ENCODE results near the gene TMEM181.
A peak's percentile ranks its signal among the peaks of the same experiment; 100 is the strongest.

The TMEM181 gene

DNA sequence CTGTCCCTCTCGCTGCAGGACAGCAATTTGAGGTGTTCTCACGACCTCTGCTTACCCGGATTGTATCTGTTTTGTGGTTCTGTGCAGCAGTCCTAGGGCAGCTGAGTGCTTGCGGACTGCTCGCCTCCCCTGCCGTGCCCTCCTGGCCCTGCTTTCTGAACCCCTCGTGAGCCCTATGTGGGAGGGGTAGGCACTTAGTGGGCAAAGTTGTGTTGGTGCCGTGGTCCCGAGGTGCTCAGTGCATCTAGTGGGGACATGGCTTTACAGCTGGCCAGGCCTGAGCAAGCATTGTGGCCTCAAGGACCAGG is 5.2 kb downstream of the TMEM181 start:
- no peak for FAIRE-seq

DNA sequence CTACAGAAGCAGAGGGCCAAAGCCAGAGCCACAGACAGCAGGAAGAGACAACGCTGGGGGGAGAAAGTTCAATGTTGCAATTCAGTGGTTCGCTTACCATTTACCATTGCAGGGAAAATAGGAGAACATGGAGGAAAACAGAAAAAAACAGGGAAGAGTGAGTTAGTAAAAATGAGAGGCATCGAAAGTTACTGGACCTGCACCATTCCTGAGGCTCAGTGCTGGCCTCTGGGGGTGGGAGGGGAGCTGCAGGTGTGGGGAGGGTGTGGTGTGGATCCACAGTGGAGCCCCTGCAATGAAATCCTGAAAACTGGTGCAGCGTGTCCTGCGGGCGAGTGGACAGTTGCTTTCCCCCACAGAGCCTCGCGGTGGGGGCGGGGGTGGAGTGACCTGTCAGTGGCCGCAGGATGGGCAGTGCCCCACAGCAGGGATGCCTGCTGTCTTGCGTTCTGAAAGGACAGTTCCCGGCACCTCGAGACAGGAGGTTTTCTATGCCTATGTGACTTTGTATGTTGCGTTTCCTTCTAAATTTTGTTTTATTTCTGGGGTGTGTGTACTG is 5.7 kb downstream of the TMEM181 start:
- no peak for FAIRE-seq

DNA sequence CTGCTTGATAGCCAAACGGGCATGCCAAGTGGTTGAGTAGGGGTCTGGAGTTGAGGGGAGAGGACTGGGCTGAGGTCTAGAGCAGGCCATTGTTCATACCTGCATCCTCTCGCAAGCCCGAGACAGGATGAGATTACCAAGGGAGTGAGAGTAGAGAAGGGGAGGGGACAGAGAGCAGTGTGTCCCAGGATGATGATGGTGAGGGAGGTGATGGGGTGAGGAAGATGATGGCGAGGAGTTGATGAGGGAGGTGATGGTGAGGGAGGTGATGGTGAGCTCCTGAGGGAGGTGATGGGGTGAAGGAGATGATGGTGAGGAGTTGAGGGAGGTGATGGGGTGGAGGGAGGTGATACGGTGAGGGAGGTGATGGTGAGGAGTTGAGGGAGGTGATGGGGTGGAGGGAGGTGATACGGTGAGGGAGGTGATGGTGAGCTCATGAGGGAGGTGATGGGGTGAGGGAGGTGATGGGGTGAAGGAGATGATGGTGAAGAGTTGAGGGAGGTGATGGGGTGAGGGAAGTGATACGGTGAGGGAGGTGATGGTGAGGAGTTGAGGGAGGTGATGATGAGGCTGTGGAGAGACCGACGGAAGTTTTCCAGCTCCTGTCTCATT is 6.4 kb downstream of the TMEM181 start:
- no peak for FAIRE-seq

DNA sequence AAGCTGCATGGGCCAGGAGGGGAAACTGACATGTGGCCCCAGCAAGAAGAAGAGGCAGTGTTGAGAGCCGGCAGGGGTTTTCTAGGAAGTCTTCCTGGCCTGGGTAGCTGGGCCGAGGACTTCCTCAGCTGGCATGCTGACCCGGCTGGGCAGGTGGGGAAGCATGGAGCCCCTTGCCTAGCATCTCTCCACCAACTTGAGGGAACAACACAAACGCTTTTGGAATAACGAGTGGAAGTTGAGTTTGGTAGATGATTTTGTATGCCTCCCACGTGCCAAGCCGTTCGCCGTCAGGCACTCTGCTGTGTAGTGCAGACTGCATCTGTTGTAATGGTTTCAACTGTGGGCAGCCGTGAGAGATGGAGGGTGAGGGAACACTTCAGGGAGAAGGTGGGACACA is 7.3 kb downstream of the TMEM181 start:
- no peak for FAIRE-seq

DNA sequence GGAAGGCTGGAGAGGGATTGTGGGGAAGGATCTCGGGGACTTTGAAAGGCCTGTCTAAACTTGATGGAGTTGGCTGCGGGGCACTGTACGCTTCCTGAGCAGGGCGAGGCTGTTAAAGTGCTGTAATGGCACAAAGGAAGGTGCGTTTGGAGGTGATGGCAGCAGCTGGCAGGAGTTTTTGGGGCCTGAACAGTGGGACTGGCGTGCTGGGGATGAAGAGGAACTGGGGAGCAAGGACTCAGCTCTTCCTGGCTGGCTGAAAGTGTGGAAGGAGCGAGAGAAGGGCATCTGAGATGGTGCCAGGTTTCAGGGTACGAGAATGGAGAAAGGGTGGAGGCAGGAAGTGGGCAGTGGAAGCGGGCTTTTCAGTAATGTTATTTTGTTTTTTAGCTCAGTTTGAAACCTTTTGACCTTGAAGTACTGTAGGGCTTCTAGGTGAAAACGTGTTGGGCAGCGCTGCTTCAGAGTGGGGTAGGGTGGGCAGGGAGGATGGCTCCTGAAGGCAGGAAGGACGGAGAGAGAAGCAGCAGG is 8.0 kb downstream of the TMEM181 start:
- FAIRE-seq: no peak

DNA sequence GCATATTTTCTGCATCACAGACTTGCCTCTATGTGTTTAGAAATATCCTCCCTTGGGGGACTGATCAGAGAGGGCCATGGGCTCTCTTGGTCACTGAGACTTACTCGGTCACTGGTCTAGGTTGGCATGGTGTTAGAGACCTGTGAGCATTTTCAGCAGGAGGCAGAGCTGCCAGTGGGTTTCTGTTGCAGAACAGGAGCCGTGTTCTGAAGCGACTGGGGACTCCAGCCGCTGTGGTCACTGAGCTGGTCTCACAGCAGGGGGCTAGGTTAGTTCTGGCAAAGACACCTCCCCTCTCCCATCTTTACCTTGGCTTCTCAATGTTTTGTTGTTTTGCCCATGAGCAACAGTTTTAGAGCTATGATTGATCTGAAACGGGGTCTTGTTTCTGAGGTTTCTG is 8.7 kb downstream of the TMEM181 start:
- FAIRE-seq: no peak

DNA sequence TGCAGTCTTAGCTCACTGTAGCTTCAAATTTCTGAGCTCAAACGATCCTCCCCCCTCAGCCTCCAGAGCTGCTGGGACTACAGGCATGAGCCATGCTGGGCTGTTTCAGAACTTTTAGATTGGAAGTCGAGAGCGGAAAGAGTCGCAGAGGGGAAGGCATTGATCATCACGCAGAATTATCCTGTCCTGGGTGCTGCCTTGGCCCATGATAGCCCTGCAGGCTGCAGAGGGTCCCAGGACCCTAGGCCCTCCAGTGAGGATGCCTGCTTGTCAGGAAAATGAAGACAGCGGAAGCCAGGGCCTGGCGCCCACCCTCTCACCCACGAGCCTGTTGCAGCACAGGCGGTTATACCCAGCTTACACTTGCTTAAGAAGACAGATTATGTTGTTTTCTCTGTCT is 9.1 kb downstream of the TMEM181 start:
- no peak for FAIRE-seq

DNA sequence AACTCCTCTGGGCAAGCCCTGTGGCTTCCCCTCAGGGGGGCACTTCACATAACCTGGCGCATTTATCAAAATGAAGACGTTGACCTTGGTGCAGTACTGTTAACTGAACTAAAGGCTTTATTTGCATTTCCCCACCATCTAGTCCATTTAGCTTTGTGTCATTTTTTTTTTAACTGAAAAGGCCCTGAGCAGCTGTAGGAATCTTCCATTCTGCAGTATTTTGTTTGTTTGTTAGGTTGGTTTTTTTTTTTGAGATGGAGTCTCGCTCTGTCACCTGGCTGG is 10.7 kb downstream of the TMEM181 start:
- no peak for FAIRE-seq

DNA sequence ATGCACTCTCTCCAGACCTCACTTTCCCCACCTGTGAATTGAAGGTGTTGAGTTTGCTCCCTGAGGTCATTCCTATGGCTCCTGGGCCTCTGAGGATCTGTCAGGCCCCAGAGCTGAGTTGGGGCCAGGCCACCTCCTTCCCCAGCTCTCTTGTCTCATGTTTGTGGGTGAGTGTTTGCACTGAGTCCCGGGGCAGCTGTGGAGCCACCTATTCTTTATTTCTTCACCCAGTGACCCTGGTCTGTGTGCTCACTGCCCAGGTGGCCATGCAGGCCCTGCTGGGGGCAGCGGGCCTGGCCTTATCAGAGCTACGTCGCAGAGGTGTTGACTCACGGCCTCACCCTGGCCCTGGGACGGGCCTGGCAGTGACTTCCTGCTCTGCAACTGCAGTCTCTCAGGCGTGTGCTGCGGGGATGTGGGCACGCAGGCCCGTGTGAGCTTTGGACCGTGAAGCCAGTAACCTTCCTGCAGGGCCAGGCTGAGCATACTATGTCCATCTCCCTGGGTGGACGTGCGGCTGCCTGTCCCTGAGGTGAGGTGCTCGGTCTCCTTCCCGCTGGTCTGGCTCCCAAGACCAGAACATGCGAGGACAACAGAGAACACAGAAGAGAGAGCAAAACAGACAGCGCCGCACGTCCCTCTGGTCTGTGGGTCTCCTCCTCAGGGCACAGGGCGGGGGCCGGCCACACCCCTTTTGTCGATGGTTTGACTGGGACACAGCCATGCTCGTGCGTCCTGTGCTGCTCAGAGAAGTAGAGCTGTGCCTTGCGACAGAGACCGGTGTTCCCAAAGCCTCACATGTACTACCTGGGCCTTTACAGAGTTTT is 12.1 kb downstream of the TMEM181 start:
- no peak for FAIRE-seq

DNA sequence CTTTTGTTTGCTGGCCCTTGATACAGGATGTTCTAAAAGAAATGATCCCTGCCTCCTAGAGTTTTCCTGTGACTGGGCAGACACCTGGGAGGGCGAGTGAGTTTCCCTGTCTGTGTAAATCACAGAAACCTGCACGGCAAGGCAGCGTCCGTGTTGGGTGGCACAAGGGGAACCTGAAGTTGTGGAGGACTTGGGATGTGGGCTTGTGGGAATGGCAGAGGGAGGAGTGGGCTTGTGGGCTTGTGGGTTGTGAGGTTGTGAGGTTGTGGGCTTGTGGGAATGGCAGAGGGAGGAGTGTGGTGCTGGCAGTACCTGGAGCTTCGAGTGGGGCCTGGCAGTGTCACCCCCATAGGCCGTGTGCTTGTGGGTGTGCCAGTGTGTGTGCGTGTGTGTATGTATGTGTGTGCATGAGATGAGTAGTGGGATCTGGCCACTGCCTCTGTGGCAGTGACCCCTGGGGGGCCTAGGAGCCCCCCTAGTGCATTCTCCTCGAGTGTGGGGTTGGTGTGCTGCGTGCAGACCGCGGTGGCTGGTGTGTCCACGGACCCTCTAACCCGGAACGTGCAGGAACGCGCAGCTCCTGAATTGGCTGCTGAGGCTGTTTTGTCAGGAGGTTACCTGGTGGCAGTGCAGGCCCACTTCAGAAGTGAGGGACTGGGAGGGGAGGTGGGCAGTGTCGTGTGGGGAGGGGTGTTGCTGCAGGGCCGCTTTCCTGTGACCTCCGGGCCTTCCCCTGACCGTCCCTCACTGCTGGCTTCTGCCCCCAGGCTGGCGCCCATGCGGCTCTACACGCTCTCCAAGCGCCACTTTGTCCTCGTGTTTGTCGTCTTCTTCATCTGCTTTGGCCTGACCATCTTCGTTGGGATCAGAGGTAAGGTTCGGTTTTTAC is 13.0 kb downstream of the TMEM181 start:
- FAIRE-seq: no peak

DNA sequence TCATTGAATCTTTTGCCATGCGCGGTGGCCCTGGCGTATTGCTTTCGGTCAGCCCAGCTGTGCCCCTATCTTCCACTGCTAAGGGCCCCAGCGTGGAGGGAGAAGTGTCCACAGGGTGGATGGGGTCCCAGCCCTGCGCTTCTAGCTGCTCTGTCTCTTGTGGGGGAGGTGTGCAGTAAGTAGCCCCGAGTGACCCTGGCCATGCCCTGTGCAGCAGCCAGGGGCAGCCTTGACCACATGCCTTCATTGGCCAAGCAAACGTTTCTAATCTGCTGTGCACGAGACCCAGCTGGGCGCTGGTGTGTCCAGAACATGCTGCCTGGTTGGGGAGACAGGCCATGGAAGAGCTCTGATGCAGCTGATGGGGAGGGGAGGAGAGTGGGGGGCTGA is 13.6 kb downstream of the TMEM181 start:
- no peak for FAIRE-seq

DNA sequence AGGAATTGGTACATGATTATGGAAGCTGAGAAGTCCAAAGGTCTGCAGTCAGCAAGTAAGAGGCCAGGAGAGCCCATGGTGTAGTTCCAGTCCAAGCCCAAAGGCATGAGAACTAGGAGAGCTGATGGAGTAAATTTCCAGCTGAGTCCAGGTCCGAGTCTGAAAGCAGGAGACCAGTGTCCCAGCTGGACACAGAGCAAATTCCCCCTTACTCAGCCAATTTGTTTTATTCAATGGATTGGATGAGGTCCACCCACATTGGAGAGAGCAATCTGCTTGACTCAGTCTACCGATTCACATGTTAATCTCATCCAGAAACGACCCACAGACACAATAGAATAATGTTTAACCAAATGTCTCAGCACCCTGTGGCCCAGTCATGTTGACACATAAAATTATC is 14.9 kb downstream of the TMEM181 start:
- FAIRE-seq: no peak

DNA sequence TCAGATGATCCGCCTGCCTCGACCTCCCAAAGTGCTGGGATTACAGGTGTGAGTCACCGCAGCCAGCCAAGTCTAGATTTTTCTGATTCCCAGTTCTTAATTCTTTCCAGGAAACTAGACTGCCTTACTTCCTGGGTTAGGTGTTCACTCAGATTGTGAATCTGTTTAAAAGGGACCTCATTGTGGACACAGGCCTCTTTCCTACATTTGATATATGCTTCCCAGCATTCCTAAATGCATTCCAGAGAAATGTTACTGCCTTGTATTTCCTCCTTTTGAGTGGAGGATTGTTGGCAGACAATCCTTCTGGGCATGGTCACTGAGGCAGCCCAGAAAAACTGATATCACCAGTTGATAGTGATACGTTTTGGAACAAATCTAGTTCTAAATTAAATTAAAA is 15.7 kb downstream of the TMEM181 start:
- no peak for FAIRE-seq

DNA sequence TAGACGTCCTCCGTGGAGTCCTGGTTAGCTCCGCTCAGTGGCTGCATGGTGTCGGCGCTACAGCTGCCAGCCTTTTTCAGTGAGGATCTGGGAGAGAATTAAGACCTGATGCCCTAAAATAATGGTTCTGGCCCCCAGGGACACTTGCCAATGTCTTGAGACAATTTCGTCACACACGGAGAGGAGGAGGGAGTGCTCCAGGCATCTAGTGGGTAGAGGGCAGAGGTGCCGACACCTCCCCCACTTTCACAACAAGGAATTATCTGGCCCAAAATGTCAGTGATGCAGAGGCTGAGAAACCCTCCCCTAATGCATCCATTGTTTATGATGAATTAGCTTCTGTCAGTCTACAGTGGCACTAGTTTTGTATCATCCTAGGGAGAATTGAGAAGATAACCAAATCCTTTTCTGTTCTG is 24.4 kb downstream of the TMEM181 start:
- FAIRE-seq: no peak

DNA sequence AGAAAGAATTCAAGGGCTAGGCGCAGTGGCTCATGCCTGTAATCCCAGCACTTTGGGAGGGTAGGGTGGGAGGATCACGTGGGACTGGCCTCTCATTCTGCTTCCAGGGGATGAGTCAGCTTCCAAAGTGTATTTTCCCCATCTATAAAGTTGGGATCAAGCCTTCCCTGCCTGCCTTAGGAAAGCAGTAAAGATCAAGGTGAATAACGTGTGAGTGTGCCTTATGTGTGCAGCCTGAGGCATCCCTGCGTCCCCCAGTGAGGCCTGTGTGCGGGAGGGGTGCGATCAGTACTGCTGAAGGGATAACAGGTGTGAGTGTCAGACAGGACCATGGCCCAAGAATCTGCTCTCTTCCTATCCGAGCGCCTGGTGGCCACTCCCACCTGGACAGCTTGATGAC is 26.8 kb downstream of the TMEM181 start:
- no peak for FAIRE-seq

DNA sequence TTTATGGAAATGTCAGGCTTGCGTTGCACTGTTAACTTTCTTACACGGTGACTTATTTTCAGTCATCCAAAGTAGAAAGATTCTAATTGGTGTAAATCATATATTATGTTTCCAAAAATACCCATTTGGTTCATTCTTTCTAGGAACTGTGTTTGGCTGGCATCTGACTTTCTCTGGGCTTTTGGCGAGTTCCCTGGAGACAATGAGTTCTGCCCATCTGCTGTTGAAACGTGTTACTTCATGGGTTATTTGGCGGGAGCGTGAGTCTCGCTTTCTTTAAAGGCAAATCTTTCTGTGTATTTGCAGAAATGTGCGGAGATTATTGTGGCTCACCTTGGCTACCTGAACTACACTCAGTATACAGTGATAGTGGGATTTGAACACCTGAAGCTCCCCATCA is 29.5 kb downstream of the TMEM181 start:
- no peak for FAIRE-seq

DNA sequence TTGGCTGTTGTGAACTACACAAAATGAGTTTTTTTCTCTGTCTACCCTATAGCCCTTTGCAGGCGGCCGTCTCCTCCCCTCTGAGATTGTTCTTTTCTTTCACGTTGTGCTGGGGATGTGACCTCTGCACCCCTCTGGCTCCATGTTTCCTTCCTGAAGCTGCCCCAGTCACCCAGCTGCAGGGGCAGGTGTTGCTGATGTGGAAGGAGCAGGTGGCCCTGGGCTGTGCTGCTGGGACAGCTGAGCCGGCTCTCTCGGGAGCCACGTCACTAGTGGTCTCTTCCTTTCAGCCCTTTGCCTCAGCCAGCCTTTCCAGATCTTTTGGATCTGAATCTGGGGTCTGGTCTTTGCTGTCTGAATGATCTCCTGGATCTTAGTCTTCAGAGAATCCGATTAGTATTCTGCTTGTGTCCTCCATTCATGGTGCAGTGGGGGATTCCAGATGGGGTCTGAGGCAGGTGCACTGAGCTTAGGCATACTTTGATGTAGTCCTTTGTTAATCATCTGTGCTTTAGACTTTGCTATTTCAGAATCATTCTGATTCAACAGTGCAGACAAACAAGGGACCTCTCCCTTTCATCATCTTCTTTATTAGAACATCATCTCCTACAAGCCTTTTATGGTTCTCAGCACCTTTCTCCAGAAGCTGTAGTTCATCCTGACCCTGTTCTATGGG is 31.4 kb downstream of the TMEM181 start:
- no peak for FAIRE-seq

DNA sequence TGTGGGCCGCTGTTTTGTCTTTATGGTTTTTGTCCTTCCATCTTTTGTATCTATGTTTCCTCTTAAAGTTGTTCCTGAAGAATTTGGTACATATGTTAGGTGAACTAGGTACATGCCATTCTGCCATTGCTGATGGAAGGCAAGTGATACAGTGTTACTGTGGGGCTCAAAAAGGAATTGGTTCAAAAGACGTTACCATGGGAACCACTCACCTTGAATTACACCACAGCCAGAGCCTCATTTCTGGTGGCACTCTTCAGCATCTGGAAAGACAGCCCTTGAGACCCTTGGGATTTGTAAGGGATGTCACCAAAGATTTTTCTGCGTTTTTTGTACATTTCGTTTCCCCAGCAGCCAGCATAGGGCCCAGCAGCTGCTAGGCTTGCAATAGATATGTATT is 31.9 kb downstream of the TMEM181 start:
- no peak for FAIRE-seq

DNA sequence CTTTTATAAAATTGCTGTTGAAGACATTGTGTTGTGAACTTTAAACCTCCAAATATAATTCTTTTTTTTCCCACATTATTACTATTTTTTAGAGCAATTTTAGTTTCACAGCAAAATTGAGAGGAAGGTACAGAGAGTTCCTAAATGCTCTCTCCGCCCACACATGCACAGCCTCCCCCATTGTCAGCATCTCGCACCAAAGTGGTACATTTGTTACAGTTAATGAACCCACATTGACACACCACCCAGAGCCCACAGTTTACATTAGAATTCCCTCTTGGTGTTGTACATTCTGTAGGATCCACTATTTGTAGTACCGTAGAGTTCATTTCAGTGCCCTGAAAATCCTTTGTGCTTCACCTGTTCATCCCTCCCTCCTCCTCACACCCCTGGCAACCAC is 33.8 kb downstream of the TMEM181 start:
- peak; percentile 5 for FAIRE-seq

DNA sequence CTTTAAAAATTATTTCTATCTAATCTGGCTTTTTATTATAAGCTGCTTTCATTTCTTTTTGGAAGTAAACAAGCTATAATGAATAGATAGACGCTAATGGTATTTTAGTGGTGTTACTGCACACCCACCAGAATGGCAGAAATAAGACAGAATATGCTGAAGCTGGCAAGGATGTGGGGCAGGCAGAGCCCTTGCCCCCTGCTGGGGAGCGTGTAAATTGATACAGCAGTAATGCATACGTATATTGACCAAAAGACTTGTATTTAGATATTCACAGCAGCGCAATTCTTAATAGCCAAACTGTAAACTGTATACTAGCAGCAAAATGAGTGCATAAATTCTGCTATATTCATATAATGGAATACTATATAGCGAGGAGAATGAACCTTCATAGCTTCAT is 35.3 kb downstream of the TMEM181 start:
- no peak for FAIRE-seq

DNA sequence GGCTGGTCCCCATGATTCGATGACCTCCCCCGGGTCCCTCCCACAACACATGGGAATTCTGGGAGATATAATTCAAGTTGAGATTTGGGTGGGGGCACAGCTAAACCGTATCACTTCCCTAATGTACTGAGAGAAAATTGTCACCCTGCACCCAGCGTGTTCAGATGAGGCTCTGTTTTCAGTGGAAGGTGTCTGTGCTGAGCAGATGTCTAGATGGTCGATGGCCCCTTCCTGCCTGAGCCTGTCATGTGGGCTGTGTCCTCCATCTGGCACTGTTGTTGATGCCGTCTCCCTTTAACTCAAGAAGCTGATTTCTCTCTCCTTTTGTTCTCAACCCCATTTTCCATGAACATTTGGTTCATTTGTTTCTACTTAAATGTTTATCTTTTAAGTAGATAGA is 37.0 kb downstream of the TMEM181 start:
- FAIRE-seq: no peak

DNA sequence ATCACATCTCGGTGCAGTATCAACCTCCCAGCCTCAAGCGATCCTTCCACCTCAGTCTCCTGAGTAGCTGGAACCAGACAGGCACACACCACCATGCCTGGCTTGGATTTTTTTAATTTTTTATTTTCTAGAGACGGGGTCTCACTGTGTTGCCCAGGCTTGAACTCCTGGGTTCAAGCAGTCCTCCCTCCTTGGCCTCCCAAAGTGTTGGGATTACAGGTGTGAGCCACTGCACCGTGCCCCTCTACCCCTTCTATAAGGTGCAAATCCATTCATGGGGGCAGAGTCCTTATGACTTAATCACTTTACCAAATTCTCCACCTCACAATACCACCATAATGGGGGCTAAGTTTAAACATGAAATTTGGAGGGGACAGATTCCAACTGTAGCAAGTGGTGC is 37.7 kb downstream of the TMEM181 start:
- FAIRE-seq: no peak

DNA sequence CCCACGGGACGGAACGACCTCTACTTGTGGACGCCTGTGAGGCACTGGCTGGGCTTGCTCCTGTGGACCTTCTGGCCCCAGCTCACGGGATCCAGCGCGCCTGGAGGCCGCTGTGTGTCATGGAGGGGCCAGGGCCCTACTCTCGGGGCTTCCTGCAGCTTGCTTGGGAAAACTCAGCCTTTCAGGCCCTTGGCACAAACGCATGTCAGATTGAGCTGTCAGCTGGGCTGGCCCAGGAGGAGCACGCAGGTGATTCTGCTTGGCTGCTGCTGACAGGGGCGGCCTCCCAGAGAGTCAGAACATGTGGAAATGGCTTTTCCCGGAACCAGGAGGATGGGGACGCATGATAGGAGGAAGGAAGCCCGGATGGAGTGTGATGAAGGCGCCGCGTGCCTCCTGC is 39.7 kb downstream of the TMEM181 start:
- no peak for FAIRE-seq
